Measurements from ENCODE around the gene SAFB.

- TF ChIP-seq, protein P1, sequence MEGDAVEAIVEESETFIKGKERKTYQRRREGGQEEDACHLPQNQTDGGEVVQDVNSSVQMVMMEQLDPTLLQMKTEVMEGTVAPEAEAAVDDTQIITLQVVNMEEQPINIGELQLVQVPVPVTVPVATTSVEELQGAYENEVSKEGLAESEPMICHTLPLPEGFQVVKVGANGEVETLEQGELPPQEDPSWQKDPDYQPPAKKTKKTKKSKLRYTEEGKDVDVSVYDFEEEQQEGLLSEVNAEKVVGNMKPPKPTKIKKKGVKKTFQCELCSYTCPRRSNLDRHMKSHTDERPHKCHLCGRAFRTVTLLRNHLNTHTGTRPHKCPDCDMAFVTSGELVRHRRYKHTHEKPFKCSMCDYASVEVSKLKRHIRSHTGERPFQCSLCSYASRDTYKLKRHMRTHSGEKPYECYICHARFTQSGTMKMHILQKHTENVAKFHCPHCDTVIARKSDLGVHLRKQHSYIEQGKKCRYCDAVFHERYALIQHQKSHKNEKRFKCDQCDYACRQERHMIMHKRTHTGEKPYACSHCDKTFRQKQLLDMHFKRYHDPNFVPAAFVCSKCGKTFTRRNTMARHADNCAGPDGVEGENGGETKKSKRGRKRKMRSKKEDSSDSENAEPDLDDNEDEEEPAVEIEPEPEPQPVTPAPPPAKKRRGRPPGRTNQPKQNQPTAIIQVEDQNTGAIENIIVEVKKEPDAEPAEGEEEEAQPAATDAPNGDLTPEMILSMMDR (IDR thresholded peaks at IDR 0.05; ENCODE audit: poor library complexity): no peak
- TF ChIP-seq EZH2 (IDR thresholded peaks at IDR 0.05; ENCODE audit: borderline replicate concordance) (no peak), EZH2phosphoT487 (IDR thresholded peaks at IDR 0.05; ENCODE audit: low read depth, severe bottlenecking, unreplicated experiment) (no peak)
Measured at GRCh38 chr19:5691822-5692722, 69.2 kb downstream of the SAFB start.
